ENCODE measurements around the gene TMEFF2. TPM values are rescaled to one million over a fixed set of nuclear protein-coding genes. Genes with fewer than 3 reads are reported as not detected.

TMEFF2 gene
- total RNA-seq, 1 donor from 2014 or later: 10.4 TPM

GRCh38 chr2:191970867-191971266, 223.9 kb downstream of the TMEFF2 start:
- no peak for DNase-seq (ENCODE audit: low spot score)

GRCh38 chr2:191968120-191968519, 226.6 kb downstream of the TMEFF2 start:
- DNase-seq (ENCODE audit: low spot score): no peak

GRCh38 chr2:191965733-191966132, 229.0 kb downstream of the TMEFF2 start:
- DNase-seq (ENCODE audit: low spot score): no peak

- peak; percentile 36 for DNase-seq (ENCODE audit: low spot score)
Observed at GRCh38 chr2:191961556-191961955, 233.2 kb downstream of the TMEFF2 start.

- DNase-seq (ENCODE audit: low spot score): no peak
Observed at GRCh38 chr2:191959209-191959608, 235.5 kb downstream of the TMEFF2 start.

GRCh38 chr2:191957996-191958860, 236.5 kb downstream of the TMEFF2 start:
- peak; percentile 37 for DNase-seq (ENCODE audit: low spot score)

- DNase-seq (ENCODE audit: low spot score): no peak
Observed at GRCh38 chr2:191954451-191954850, 240.3 kb downstream of the TMEFF2 start.

GRCh38 chr2:191952515-191953270, 242.0 kb downstream of the TMEFF2 start:
- no peak for DNase-seq (ENCODE audit: low spot score)

GRCh38 chr2:191951832-191952231, 242.9 kb downstream of the TMEFF2 start:
- DNase-seq (ENCODE audit: low spot score): no peak

GRCh38 chr2:191951376-191951775, 243.4 kb downstream of the TMEFF2 start:
- no peak for DNase-seq (ENCODE audit: low spot score)

GRCh38 chr2:191950132-191950874, 244.4 kb downstream of the TMEFF2 start:
- DNase-seq (ENCODE audit: low spot score): no peak

- DNase-seq (ENCODE audit: low spot score): no peak
Observed at GRCh38 chr2:191947235-191947634, 247.5 kb downstream of the TMEFF2 start.

- DNase-seq (ENCODE audit: low spot score): no peak
Observed at GRCh38 chr2:191946471-191947182, 248.1 kb downstream of the TMEFF2 start.

GRCh38 chr2:191945623-191946022, 249.1 kb downstream of the TMEFF2 start:
- DNase-seq (ENCODE audit: low spot score): no peak

GRCh38 chr2:191942739-191943103, 252.0 kb downstream of the TMEFF2 start:
- no peak for DNase-seq (ENCODE audit: low spot score)

- DNase-seq (ENCODE audit: low spot score): peak; percentile 97
Observed at GRCh38 chr2:191942090-191942738, 252.5 kb downstream of the TMEFF2 start.

- DNase-seq (ENCODE audit: low spot score): peak; percentile 62
Observed at GRCh38 chr2:191941376-191941929, 253.3 kb downstream of the TMEFF2 start.

- DNase-seq (ENCODE audit: low spot score): no peak
Observed at GRCh38 chr2:191938779-191939178, 256.0 kb downstream of the TMEFF2 start.

GRCh38 chr2:191936882-191937405, 257.8 kb downstream of the TMEFF2 start:
- no peak for DNase-seq (ENCODE audit: low spot score)

- no peak for DNase-seq (ENCODE audit: low spot score)
Observed at GRCh38 chr2:191935247-191935646, 259.5 kb downstream of the TMEFF2 start.
